NCI-H1436 treated with DMSO at 0.1 percent for 48 hours (cell line): ENCODE measurements around the gene RAD51B.

ENCODE experiments used
- DNase-seq: peaks from one replicate; lab custom pipeline; 2025; lab: John Stamatoyannopoulos, UW

Gene RAD51B

GRCh38 chr14:68638141-68638999, 818.8 kb downstream of the RAD51B start:
- no peak for DNase-seq

GRCh38 chr14:68639000-68639757, 819.6 kb downstream of the RAD51B start:
- no peak for DNase-seq

GRCh38 chr14:68639758-68640574, 820.4 kb downstream of the RAD51B start:
- no peak for DNase-seq

- no peak for DNase-seq
These were observed 824.1 kb downstream of the RAD51B start for GRCh38 chr14:68643673-68644072.

- DNase-seq, result no peak
These were observed 824.5 kb downstream of the RAD51B start for GRCh38 chr14:68644101-68644500.

- no peak for DNase-seq
These were observed 825.8 kb downstream of the RAD51B start for GRCh38 chr14:68645371-68645770.

- DNase-seq, result no peak
These were observed 830.1 kb downstream of the RAD51B start for GRCh38 chr14:68649476-68650189.

- no peak for DNase-seq
These were observed 830.9 kb downstream of the RAD51B start for GRCh38 chr14:68650404-68650994.

GRCh38 chr14:68651075-68651474, 831.5 kb downstream of the RAD51B start:
- no peak for DNase-seq

- no peak for DNase-seq
These were observed 832.3 kb downstream of the RAD51B start for GRCh38 chr14:68651652-68652432.

GRCh38 chr14:68652433-68652690, 832.8 kb downstream of the RAD51B start:
- no peak for DNase-seq

GRCh38 chr14:68653108-68653507, 833.5 kb downstream of the RAD51B start:
- DNase-seq, result no peak

- DNase-seq, result no peak
These were observed 834.2 kb downstream of the RAD51B start for GRCh38 chr14:68653804-68654203.

- DNase-seq, result no peak
These were observed 834.9 kb downstream of the RAD51B start for GRCh38 chr14:68654471-68654941.

- DNase-seq, result no peak
These were observed 835.6 kb downstream of the RAD51B start for GRCh38 chr14:68655021-68655831.

GRCh38 chr14:68655911-68656316, 836.3 kb downstream of the RAD51B start:
- DNase-seq, result no peak

- DNase-seq, result no peak
These were observed 836.9 kb downstream of the RAD51B start for GRCh38 chr14:68656452-68656851.

GRCh38 chr14:68657300-68658028, 837.9 kb downstream of the RAD51B start:
- DNase-seq, result no peak

GRCh38 chr14:68658029-68658509, 838.5 kb downstream of the RAD51B start:
- no peak for DNase-seq
